Measurements from ENCODE around the gene HSD11B2. TPM values are rescaled to one million over a fixed set of nuclear protein-coding genes. Genes with fewer than 3 reads are reported as not detected.

Gene HSD11B2
- total RNA-seq, 1 experiment from 2014 or later = 33.4 TPM

GRCh38 chr16:67430504-67430976 is 381 bp upstream of the HSD11B2 start:
- DNase-seq (ENCODE audit: low spot score) (no peak), ATAC-seq (peak; percentile 4)
- peak overlapping the region; percentile 77 for H3K4me3 Mint-ChIP-seq
- H3K9me3 Mint-ChIP-seq = no peaks in the 10 kb centered on the region
- ChIA-PET POLR2A (interaction anchor here (0.6 to 1.3 kb wide), 5 partner anchors 11 to 160 kb away, joined by 3 to 5 read pairs (median 3); no protein-coding TSS in a partner anchor), CTCF (interaction anchor here (0.6 to 4.7 kb wide), 22 partner anchors 10 to 413 kb away, joined by 3 to 57 read pairs (median 5); partner anchors contain the start of genes LRRC36 and TPPP3)
- H3K4me1 Mint-ChIP-seq = peaks cover 66% of the 10 kb centered on the region
- H3K36me3 Mint-ChIP-seq = no peaks in the 10 kb centered on the region
- H3K27me3 Mint-ChIP-seq (ENCODE audit: low read depth) = peaks cover 12% of the 10 kb centered on the region
- H3K27ac Mint-ChIP-seq = peak overlapping the region; percentile 53; the same call in 1 of the 2 replicates
- TF ChIP-seq CREM (CRISPR knock-in tag; IDR thresholded peaks at IDR 0.05) (no peak; the same call in 1 of the 2 replicates), ZNF219 (CRISPR knock-in tag; IDR thresholded peaks at IDR 0.05; ENCODE audit: borderline replicate concordance) (no peak), MXD4 (CRISPR knock-in tag; IDR thresholded peaks at IDR 0.05; ENCODE audit: borderline replicate concordance) (no peak), GABPB1 (CRISPR knock-in tag; IDR thresholded peaks at IDR 0.05) (peak; percentile 66), NR3C1 (CRISPR knock-in tag; conservative IDR thresholded peaks at IDR 0.05; ENCODE audit: low read depth) (no peak), NFATC4 (CRISPR knock-in tag; IDR thresholded peaks at IDR 0.05) (no peak), STAT6 (CRISPR knock-in tag; conservative IDR thresholded peaks at IDR 0.05; ENCODE audit: low read depth) (no peak), ATF3 (CRISPR knock-in tag; conservative IDR thresholded peaks at IDR 0.05) (0 out of 2 replicates have a peak, but pooled peaks have one; percentile 17), KAT7 (CRISPR knock-in tag; IDR thresholded peaks at IDR 0.05; ENCODE audit: borderline replicate concordance) (no peak; the same call in 1 of the 2 replicates), TEAD4 (CRISPR knock-in tag; IDR thresholded peaks at IDR 0.05) (no peak), ZNF671 (CRISPR knock-in tag; IDR thresholded peaks at IDR 0.05) (no peak), SP1 (CRISPR knock-in tag; conservative IDR thresholded peaks at IDR 0.05) (0 out of 2 replicates have a peak, but pooled peaks have one; percentile 38), EMX1 (CRISPR knock-in tag; IDR thresholded peaks at IDR 0.05) (no peak), RELA (CRISPR knock-in tag; IDR thresholded peaks at IDR 0.05; ENCODE audit: borderline replicate concordance) (no peak), ESRRA (CRISPR knock-in tag; IDR thresholded peaks at IDR 0.05; ENCODE audit: borderline replicate concordance) (peak; percentile 49; the same call in 1 of the 2 replicates), AFF4 (CRISPR knock-in tag; IDR thresholded peaks at IDR 0.05; ENCODE audit: borderline replicate concordance) (no peak), JUN (CRISPR knock-in tag; IDR thresholded peaks at IDR 0.05) (peak; percentile 33; the same call in 1 of the 2 replicates), ATF2 (CRISPR knock-in tag; IDR thresholded peaks at IDR 0.05; ENCODE audit: borderline replicate concordance, low read depth) (peak; percentile 69; the same call in 1 of the 2 replicates), ZSCAN18 (CRISPR knock-in tag; IDR thresholded peaks at IDR 0.05) (no peak), ZNF317 (CRISPR knock-in tag; IDR thresholded peaks at IDR 0.05; ENCODE audit: borderline replicate concordance, low read depth) (0 out of 2 replicates have a peak, but pooled peaks have one; percentile 28), CREB1 (CRISPR knock-in tag; IDR thresholded peaks at IDR 0.05) (no peak), ZMAT4 (CRISPR knock-in tag; IDR thresholded peaks at IDR 0.05) (no peak), ZNF232 (CRISPR knock-in tag; IDR thresholded peaks at IDR 0.05) (peak; percentile 70; the same call in 1 of the 2 replicates), E2F4 (CRISPR knock-in tag; IDR thresholded peaks at IDR 0.05; ENCODE audit: borderline replicate concordance, low read depth) (peak; percentile 76; the same call in 1 of the 2 replicates)
